Sigmoid colon (tissue), 7 donors: ENCODE results near the gene ID3. TPM values are rescaled to one million over a fixed set of nuclear protein-coding genes. Genes with fewer than 3 reads are reported as not detected.

Source experiments
- DNase-seq: peaks from one replicate; pipeline ENCODE4 v3.0.0-alpha.2; 2019
- H3K27ac ChIP-seq, 4 donors: fragments of 200-600 bp; sonication (generic); one replicate each; pipeline ENCODE4 v1.5.1; 2016 to 2019; ENCODE audit warnings: mild to moderate bottlenecking in 1 of 4
- H3K27me3 ChIP-seq, 3 donors: fragments of 200-600 bp; sonication (generic); one replicate each; pipeline ENCODE4 v1.5.1; 2019; ENCODE audit warnings: mild to moderate bottlenecking in 1 of 3
- H3K36me3 ChIP-seq, 4 donors: fragments of 200-600 bp; sonication (generic); one replicate each; pipeline ENCODE4 v1.5.1; 2016 to 2019
- H3K4me1 ChIP-seq, 4 donors: fragments of 200-600 bp; sonication (generic); one replicate each; pipeline ENCODE4 v1.5.1; 2017 to 2019
- H3K4me3 ChIP-seq, 4 donors: fragments of 200-600 bp; sonication (generic); one replicate each; pipeline ENCODE4 v1.5.1; 2017 to 2019; ENCODE audit warnings: mild to moderate bottlenecking in 2 of 4, moderate library complexity in 1 of 4
- H3K9me3 ChIP-seq, 4 donors: fragments of 200-600 bp in 3 of 4; sonication (generic) in 3 of 4; one replicate each; pipeline versions ENCODE4 v1.5.1 to v1.6.1; 2013 to 2019
- EP300 ChIP-seq, 4 donors: sonication (generic); formaldehyde crosslinking; IDR thresholded peaks; one replicate each; pipeline ENCODE4 v1.6.1; 2017; ENCODE audit warnings: antibody characterized with exemption in 4 of 4
- POLR2A ChIP-seq, 2 donors: fragments of 450-650 bp; IDR thresholded peaks; one replicate each; pipeline ENCODE4 v1.6.1; 2016; ENCODE audit warnings: antibody characterized with exemption in 2 of 2, mild to moderate bottlenecking in 2 of 2, moderate library complexity in 2 of 2
- POLR2AphosphoS5 ChIP-seq, 4 donors: sonication (generic); formaldehyde crosslinking; IDR thresholded peaks; one replicate each; pipeline ENCODE4 v1.6.1; 2017; ENCODE audit warnings: antibody characterized with exemption in 4 of 4
- WGBS, 2 donors: extraction: QIAGEN DNeasy Blood & Tissue Kit; methylation state at CpG; one replicate each; pipeline ENCODE4 v1.1.7; 2013; 5-methylcytosine and 5-hydroxymethylcytosine counted together
- intact Hi-C: fragments of 100-400 bp; cut with DNase I; formaldehyde crosslinking; loops from one replicate; pipeline ENCODE4 v1.15.1; 2023
- polyA plus RNA-seq, 3 donors: library from polyadenylated mRNA; stranded (reverse); fragments of 200-250 nt; gene quantifications; one replicate each; pipeline ENCODE4 v1.2.3, GENCODE V29; 2013
- total RNA-seq, 4 donors: library from RNA; depleted of rRNA; stranded (reverse); fragments of >200 nt; gene quantifications; one replicate each; pipeline ENCODE4 v1.1.0, GENCODE V29; 2016
- TF ChIP-seq, protein P1 (sequence below), 4 experiments: fragments of 450-650 bp in 3 of 4; fragments of 200-600 bp in 1 of 4; IDR thresholded peaks; one replicate each; pipeline ENCODE4 v1.5.1; 2016 to 2019; ENCODE audit warnings: antibody characterized with exemption in 4 of 4, mild to moderate bottlenecking in 3 of 4, moderate library complexity in 2 of 4
- donor health status: healthy with polysubstance abuse.
- donor health status: Bipolar disorder and iron deficiency.
- donor health status: healthy.

ID3 gene, protein sequence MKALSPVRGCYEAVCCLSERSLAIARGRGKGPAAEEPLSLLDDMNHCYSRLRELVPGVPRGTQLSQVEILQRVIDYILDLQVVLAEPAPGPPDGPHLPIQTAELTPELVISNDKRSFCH
- total RNA-seq, result 100 to 1,000 TPM in 2 of 4 donors, 10 to 100 TPM in 2; 72.1 to 144 (median 92.6) TPM
- 100 to 1,000 TPM; 114 to 232 (median 220) TPM for polyA plus RNA-seq

DNA sequence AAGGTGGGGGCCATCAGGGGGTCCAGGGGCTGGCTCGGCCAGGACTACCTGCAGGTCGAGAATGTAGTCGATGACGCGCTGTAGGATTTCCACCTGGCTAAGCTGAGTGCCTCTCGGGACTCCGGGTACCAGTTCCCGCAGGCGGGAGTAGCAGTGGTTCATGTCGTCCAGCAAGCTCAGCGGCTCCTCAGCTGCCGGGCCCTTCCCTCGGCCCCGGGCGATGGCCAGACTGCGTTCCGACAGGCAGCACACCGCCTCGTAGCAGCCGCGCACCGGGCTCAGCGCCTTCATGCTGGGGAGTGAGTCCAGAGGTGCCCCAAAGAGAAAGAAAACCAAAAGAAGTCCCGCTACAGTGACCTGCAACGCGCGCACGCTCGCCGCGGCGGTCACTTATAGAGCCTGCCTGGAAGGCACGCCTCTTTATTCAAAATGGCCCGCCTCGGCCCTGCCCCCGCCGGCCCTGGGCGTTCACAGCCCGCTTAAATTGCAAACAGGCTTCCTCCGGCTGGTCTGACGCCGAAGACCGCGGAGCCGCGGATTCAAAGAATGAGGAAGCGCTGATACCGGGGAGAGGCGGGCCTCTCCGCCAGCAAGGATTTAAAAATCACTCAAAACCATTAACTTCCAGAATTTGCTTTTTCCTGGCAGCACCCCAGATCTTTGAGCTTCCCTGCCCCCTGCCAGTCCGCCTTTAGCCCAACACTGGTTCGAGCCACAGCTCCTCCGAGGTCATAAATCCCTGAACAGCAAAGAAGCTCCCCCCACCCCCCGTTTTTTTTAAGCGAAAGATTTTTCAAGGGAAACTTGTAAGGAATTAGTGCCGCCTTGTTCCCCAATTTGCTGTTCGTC lies at the start of gene ID3:
TSS of gene ID3 (minus strand) at position 366 of the 849 bp plus-strand sequence. CDS start at position 291, 75 bp downstream.
- Histone ChIP-seq H3K27me3 (no peaks in the 10 kb centered on the region), H3K4me1 (peaks cover 0 to 84% (median 77%) of the 10 kb centered on the region in 4 donors), H3K4me3 (peak within 1 kb of the TSS; percentile 62 to 74 (median 68)), H3K36me3 (no peaks in the 10 kb centered on the region), H3K27ac (peak within 1 kb of the TSS; percentile 89 to 96 (median 96)), H3K9me3 (no peaks in the 10 kb centered on the region)
- intact Hi-C loops, result loop anchor here (5.0 kb wide), 1 partner anchor 382 kb away; no protein-coding TSS in a partner anchor
- TF ChIP-seq POLR2A (IDR thresholded peaks at IDR 0.05) (peak; percentile 82 to 99), EP300 (IDR thresholded peaks at IDR 0.05) (peak in 1 of 4 donors; percentile 7), POLR2AphosphoS5 (IDR thresholded peaks at IDR 0.05) (peak; percentile 96 to 99 (median 98))
- TF ChIP-seq, protein P1, sequence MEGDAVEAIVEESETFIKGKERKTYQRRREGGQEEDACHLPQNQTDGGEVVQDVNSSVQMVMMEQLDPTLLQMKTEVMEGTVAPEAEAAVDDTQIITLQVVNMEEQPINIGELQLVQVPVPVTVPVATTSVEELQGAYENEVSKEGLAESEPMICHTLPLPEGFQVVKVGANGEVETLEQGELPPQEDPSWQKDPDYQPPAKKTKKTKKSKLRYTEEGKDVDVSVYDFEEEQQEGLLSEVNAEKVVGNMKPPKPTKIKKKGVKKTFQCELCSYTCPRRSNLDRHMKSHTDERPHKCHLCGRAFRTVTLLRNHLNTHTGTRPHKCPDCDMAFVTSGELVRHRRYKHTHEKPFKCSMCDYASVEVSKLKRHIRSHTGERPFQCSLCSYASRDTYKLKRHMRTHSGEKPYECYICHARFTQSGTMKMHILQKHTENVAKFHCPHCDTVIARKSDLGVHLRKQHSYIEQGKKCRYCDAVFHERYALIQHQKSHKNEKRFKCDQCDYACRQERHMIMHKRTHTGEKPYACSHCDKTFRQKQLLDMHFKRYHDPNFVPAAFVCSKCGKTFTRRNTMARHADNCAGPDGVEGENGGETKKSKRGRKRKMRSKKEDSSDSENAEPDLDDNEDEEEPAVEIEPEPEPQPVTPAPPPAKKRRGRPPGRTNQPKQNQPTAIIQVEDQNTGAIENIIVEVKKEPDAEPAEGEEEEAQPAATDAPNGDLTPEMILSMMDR (IDR thresholded peaks at IDR 0.05), result no peak
- 0 to 1% methylated on average over 57 of the region's 57 CpGs for WGBS, 2 donors
- DNase-seq, result peak; percentile 98

DNA sequence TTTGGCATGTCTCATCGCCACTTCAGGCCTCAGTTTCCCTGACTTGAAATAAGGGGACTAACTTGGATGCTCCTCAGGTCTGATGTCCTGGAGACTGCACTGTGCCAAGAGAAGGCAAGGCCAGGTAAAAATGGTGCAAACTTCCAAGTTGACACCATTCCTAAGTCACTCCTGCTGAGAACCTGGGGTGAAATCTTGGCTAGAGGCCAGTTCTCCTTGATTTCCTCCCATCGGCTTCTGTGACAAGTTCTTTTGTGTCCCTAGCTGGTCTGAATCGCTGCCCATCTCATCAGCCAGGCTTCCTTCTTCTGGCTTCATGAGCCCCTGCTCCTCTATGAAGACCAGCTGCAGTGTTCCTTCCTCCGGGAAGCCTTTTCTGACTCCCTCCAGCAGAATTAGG lies 48.6 kb upstream of the ID3 start:
- no peak for DNase-seq
- 83 to 88% methylated on average over 4 of the region's 4 CpGs for WGBS, 2 donors
- no peaks in the 10 kb centered on the region for H3K27me3 ChIP-seq
- no peaks in the 10 kb centered on the region for H3K4me1 ChIP-seq
- intact Hi-C loops, result no loop called here
- no peaks in the 10 kb centered on the region for H3K36me3 ChIP-seq
- no peak overlapping the region for H3K4me3 ChIP-seq
- no peak overlapping the region for H3K27ac ChIP-seq
- TF ChIP-seq EP300 (IDR thresholded peaks at IDR 0.05) (no peak), POLR2A (IDR thresholded peaks at IDR 0.05) (no peak), POLR2AphosphoS5 (IDR thresholded peaks at IDR 0.05) (no peak)
- TF ChIP-seq, protein P1 (IDR thresholded peaks at IDR 0.05), result no peak
- no peaks in the 10 kb centered on the region for H3K9me3 ChIP-seq

DNA sequence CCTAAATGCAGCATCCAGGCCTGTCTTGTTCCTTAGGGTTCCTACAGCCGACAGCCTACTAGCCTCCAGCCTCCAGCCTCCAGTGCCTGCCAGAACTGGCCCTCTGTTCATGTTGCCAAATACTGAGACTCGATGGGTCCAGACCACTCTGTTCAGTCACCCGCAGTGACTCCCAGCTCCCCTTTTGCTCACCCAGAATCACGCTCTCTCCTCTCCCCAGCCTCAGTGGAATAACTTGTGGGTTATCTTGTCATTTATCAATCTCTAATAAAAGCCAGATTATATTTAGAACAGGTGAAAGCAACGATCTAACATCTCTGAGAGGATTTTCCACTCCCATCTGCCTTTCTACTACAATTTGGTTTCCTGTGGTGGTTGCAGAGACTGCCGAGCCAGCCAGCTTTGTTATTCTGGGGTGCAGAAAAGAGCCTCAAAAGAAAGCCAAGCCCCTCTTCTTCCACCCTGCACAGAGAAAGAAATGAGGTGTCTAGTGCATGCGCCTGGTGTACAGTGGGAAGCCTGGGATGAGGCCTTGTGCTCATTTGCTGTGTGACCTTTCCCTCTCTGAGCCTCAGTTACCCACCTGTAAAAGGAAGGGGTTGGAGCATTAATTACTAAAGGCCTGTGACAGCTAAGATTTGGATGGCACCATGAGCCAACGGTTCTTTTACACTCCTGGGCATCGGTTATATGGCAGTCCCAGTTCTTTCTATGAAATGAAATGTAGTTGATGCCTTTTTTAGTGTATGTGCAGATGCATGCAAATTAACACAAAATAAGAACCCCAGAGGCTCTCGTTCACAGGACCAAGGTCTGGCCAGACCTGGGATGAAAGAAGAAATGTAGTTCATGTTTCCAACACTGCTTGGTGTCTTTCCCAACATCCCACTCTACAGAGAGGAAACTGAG lies 42.9 kb upstream of the ID3 start:
- 52 to 84% methylated on average over 10 of the region's 10 CpGs for WGBS, 2 donors
- no peak overlapping the region for H3K27ac ChIP-seq
- H3K4me1 ChIP-seq, result no peaks in the 10 kb centered on the region
- TF ChIP-seq EP300 (IDR thresholded peaks at IDR 0.05), result no peak
- TF ChIP-seq, protein P1 (IDR thresholded peaks at IDR 0.05), result no peak
- TF ChIP-seq POLR2AphosphoS5 (IDR thresholded peaks at IDR 0.05), result no peak
- TF ChIP-seq POLR2A (IDR thresholded peaks at IDR 0.05), result no peak
- no peak overlapping the region for H3K4me3 ChIP-seq
- DNase-seq, result no peak
- H3K36me3 ChIP-seq, result no peaks in the 10 kb centered on the region
- H3K9me3 ChIP-seq, result no peaks in the 10 kb centered on the region
- intact Hi-C loops, result no loop called here
- H3K27me3 ChIP-seq, result no peaks in the 10 kb centered on the region

DNA sequence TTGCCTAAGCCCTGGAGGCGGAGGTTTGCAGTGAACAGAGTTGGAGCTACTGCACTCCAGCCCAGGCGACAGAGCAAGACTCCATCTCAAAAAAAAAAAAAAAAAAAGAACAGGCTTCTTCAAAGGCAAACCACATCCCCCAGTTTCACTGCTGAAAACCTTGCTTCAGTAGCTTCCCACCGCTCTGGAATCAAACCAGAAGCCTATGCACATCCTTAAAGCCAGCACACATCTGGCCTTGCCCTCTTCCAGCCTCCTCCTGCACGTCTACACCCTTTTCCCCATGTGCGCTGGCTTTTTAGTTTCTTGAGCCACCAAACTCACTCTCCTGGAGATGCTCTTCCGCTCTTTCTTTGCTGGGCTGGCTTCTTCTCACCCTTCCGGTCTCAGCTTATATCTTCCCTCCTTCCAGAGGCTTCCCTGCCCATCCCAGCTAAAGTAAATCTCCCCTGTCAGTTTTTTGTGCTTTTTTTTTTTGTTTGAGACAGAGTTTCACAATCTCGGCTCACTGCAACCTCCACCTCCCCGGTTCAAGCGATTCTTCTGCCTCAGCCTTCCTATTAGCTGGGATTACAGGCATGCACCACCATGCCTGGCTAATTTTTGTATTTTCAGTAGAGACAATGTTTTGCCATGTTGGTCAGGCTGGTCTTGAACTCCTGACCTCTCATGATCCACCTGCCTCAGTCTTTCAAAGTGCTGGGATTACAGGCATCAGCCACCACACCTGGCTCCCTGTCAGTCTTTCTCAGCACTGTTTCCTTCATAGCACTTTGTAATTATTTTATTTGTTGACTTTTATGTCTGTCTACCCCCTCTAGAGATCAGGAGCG lies 42.0 kb upstream of the ID3 start:
- DNase-seq, result no peak
- H3K36me3 ChIP-seq, result no peaks in the 10 kb centered on the region
- H3K27me3 ChIP-seq, result no peaks in the 10 kb centered on the region
- no peak overlapping the region for H3K27ac ChIP-seq
- intact Hi-C loops, result no loop called here
- WGBS, 2 donors, result 67 to 88% methylated on average over 11 of the region's 11 CpGs
- no peaks in the 10 kb centered on the region for H3K9me3 ChIP-seq
- TF ChIP-seq POLR2AphosphoS5 (IDR thresholded peaks at IDR 0.05), result no peak
- no peak for TF ChIP-seq POLR2A (IDR thresholded peaks at IDR 0.05)
- TF ChIP-seq, protein P1 (IDR thresholded peaks at IDR 0.05), result no peak
- no peak for TF ChIP-seq EP300 (IDR thresholded peaks at IDR 0.05)
- no peak overlapping the region for H3K4me3 ChIP-seq
- no peaks in the 10 kb centered on the region for H3K4me1 ChIP-seq
